Upper lobe of left lung (tissue), 6 donors: ENCODE data around the gene CLCN6. TPM values are rescaled to one million over a fixed set of nuclear protein-coding genes. Genes with fewer than 3 reads are reported as not detected.

Experiments used
- ATAC-seq, 2 donors: fragments of 200-7000 bp; cut with Tn5 transposase; one replicate each; pipeline ENCODE4 v1.9.1; 2022; ENCODE audit warnings: mild to moderate bottlenecking in 2 of 2, moderate library complexity in 2 of 2; ENCODE audit not compliant: low FRiP score in 2 of 2
- DNase-seq, 2 donors: peaks; one replicate each; pipeline ENCODE4 v3.0.0-alpha.2; 2019 to 2020
- H3K27ac ChIP-seq, 4 donors: fragments of 200-600 bp; sonication (generic); one replicate each; pipeline ENCODE4 v1.5.1; 2016 to 2019
- H3K27me3 ChIP-seq, 4 donors: fragments of 200-600 bp; sonication (generic); one replicate each; pipeline ENCODE4 v1.5.1; 2017 to 2019
- H3K36me3 ChIP-seq, 4 donors: fragments of 200-600 bp; sonication (generic); one replicate each; pipeline ENCODE4 v1.5.1; 2016 to 2019
- H3K4me1 ChIP-seq, 4 donors: fragments of 200-600 bp; sonication (generic); one replicate each; pipeline ENCODE4 v1.5.1; 2018 to 2019
- H3K4me3 ChIP-seq, 4 donors: fragments of 200-600 bp; sonication (generic); one replicate each; pipeline ENCODE4 v1.5.1; 2017 to 2019; ENCODE audit warnings: mild to moderate bottlenecking in 2 of 4, moderate library complexity in 1 of 4
- H3K9me3 ChIP-seq, 4 donors: fragments of 200-600 bp; sonication (generic); one replicate each; pipeline ENCODE4 v1.5.1; 2018 to 2019
- CTCF ChIP-seq, 6 experiments: fragments of 450-650 bp in 4 of 6; fragments of 200-600 bp in 2 of 6; sonication (generic) in 2 of 6; IDR thresholded peaks; one replicate each; pipeline ENCODE4 v1.5.1; 2016 to 2019; ENCODE audit warnings: antibody characterized with exemption in 6 of 6
- EP300 ChIP-seq, 4 donors: sonication (generic); formaldehyde crosslinking; IDR thresholded peaks; one replicate each; pipeline ENCODE4 v1.5.1; 2017; ENCODE audit warnings: antibody characterized with exemption in 4 of 4, control low read depth in 2 of 4
- POLR2A ChIP-seq, 4 donors: fragments of 450-650 bp; IDR thresholded peaks; one replicate each; pipeline ENCODE4 v1.5.1; 2016 to 2017; ENCODE audit warnings: antibody characterized with exemption in 4 of 4, mild to moderate bottlenecking in 2 of 4
- POLR2AphosphoS5 ChIP-seq, 2 donors: sonication (generic); formaldehyde crosslinking; IDR thresholded peaks; one replicate each; pipeline ENCODE4 v1.5.1; 2017; ENCODE audit warnings: antibody characterized with exemption in 2 of 2
- WGBS, 2 donors: methylation state at CpG; one replicate each; pipeline ENCODE4 v1.1.5; 2017 to 2018; 5-methylcytosine and 5-hydroxymethylcytosine counted together
- total RNA-seq, 6 donors: library from RNA; depleted of rRNA in 4 of 6; stranded (reverse); fragments of >200 nt in 4 of 6; gene quantifications; one replicate each; pipeline versions ENCODE4 v1.1.0 to v1.2.1, GENCODE V29; 2016 to 2021
- donor health status: DM: no; HTN: no; CAD: no; lungs with moderate emphysema.
- donor health status: DM: no; HTN: yes; CAD: no; lungs with severe emphysema.

CLCN6 gene
- total RNA-seq, 6 donors from 2014 or later = 21.6 to 96.4 (median 33.0) TPM

DNA sequence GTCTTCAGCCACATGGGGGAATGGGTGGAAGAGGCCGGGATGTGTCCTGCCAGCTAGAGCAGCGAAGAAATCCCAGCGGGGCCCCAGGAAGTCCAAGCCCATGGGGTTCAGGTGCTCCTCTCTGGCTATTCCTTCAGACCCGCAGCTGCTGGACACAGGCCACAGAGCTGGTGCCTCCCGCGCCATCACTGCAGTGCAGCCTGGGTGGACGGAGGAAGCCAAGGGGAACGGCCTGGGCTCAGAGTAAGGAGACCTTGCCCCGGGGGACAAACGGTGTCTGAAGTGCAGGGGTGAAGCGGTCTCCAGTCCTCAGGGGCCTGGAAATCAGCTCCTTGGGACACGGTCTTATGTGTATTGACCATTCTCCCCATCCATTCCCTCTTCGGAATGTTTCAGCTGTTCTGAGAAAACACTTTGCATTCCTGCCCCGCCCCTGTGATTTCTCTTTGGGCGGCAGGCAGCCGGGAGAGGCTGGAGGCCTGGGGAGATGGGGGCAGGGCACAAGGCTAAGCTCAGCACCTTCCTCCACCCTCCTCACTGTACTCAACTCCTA lies 18.7 kb upstream of the CLCN6 start:
- H3K27ac ChIP-seq = peak overlapping the region; percentile 88 to 99 (median 94)
- H3K27me3 ChIP-seq = no peaks in the 10 kb centered on the region
- no peak overlapping the region for H3K4me3 ChIP-seq
- peaks cover 70 to 80% (median 78%) of the 10 kb centered on the region in 4 donors for H3K4me1 ChIP-seq
- peak; percentile 43 to 78 for ATAC-seq
- 27 to 43% methylated on average over 7 to 16 of the region's 16 CpGs for WGBS, 2 donors
- TF ChIP-seq CTCF (IDR thresholded peaks at IDR 0.05) (no peak), EP300 (IDR thresholded peaks at IDR 0.05) (peak in 1 of 4 donors; percentile 88), POLR2A (IDR thresholded peaks at IDR 0.05) (peak in 1 of 4 donors; percentile 38), POLR2AphosphoS5 (IDR thresholded peaks at IDR 0.05) (peak; percentile 38 to 70)
- peaks cover 0 to 22% (median 4%) of the 10 kb centered on the region in 4 donors for H3K36me3 ChIP-seq
- no peaks in the 10 kb centered on the region for H3K9me3 ChIP-seq
- peak; percentile 70 to 92 for DNase-seq

- H3K9me3 ChIP-seq = no peaks in the 10 kb centered on the region
- peak overlapping the region; percentile 88 to 99 (median 94) for H3K27ac ChIP-seq
- TF ChIP-seq CTCF (IDR thresholded peaks at IDR 0.05) (no peak), POLR2AphosphoS5 (IDR thresholded peaks at IDR 0.05) (peak in 1 of 2 donors; percentile 24), POLR2A (IDR thresholded peaks at IDR 0.05) (no peak), EP300 (IDR thresholded peaks at IDR 0.05) (no peak)
- peaks cover 0 to 27% (median 9%) of the 10 kb centered on the region in 4 donors for H3K36me3 ChIP-seq
- H3K4me3 ChIP-seq = peak overlapping the region in 2 of 4 donors; percentile 16 to 20
- H3K4me1 ChIP-seq = peaks cover 74 to 84% (median 79%) of the 10 kb centered on the region in 4 donors
- H3K27me3 ChIP-seq = no peaks in the 10 kb centered on the region
- WGBS, 2 donors = 60 to 93% methylated on average over 6 to 12 of the region's 14 CpGs
- peak in 1 of 2 donors; percentile 74 for DNase-seq
- no peak for ATAC-seq
Observed at GRCh38 chr1:11787804-11788436, 18.1 kb upstream of the CLCN6 start.

DNA sequence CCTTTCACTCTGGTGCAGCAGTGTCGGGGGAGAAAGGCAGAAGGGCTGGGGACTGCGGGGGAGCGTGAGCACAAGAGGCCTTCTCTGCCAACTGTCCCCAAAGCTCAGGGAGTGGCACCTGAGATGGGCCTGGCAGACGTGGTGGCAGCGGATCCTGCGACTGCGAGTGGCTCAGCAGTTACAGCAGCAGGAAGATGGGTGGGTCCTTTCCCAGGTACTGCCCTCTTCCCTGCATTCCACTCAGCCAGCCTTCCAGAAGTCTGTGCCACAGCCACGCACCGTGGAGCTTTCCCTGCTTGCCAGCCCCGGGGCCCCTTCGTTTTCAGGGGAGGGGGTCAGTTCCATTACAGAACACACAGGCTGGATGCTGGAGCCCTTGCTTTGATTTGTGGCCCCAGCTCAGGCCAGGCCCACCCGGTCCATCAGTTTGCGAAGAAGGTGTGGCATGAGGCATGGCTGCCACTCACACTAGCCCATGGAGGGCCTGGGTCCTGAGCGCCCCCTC lies 17.4 kb upstream of the CLCN6 start:
- peak in 1 of 2 donors; percentile 31 for TF ChIP-seq POLR2AphosphoS5 (IDR thresholded peaks at IDR 0.05)
- no peak for TF ChIP-seq CTCF (IDR thresholded peaks at IDR 0.05)
- peak in 1 of 4 donors; percentile 59 for TF ChIP-seq POLR2A (IDR thresholded peaks at IDR 0.05)
- peaks cover 74 to 84% (median 79%) of the 10 kb centered on the region in 4 donors for H3K4me1 ChIP-seq
- WGBS, 2 donors = 59 to 90% methylated on average over 5 to 14 of the region's 14 CpGs
- ATAC-seq (no peak), DNase-seq (peak; percentile 71 to 75)
- H3K36me3 ChIP-seq = peaks cover 2 to 34% (median 13%) of the 10 kb centered on the region in 4 donors
- no peaks in the 10 kb centered on the region for H3K27me3 ChIP-seq
- no peaks in the 10 kb centered on the region for H3K9me3 ChIP-seq
- H3K4me3 ChIP-seq = peak overlapping the region in 2 of 4 donors; percentile 16 to 20
- H3K27ac ChIP-seq = peak overlapping the region; percentile 88 to 99 (median 94)

GRCh38 chr1:11789126-11790067 lies 16.6 kb upstream of the CLCN6 start:
- Histone ChIP-seq H3K27ac (peak overlapping the region; percentile 88 to 99 (median 94)), H3K4me3 (no peak overlapping the region), H3K4me1 (peaks cover 74 to 82% (median 78%) of the 10 kb centered on the region in 4 donors), H3K27me3 (no peaks in the 10 kb centered on the region), H3K9me3 (no peaks in the 10 kb centered on the region), H3K36me3 (peaks cover 10 to 42% (median 21%) of the 10 kb centered on the region in 4 donors)
- TF ChIP-seq POLR2A (IDR thresholded peaks at IDR 0.05) (no peak), CTCF (IDR thresholded peaks at IDR 0.05) (no peak), POLR2AphosphoS5 (IDR thresholded peaks at IDR 0.05) (no peak), EP300 (IDR thresholded peaks at IDR 0.05) (no peak)
- DNase-seq (peak in 1 of 2 donors; percentile 58), ATAC-seq (no peak)
- WGBS, 2 donors = 70 to 84% methylated on average over 7 to 12 of the region's 13 CpGs
